Inflammatory macrophage treated with lipopolysaccharide for 4 hours (primary cell): ENCODE measurements around the gene GEMIN2.
"Not testable (repeated sequence)": the region's sequence is repeated elsewhere in the genome, so short reads cannot be mapped to it uniquely, and the experiment has no call there.

ENCODE experiments used
- DNase-seq: peaks from one replicate; pipeline ENCODE4 v3.0.0-alpha.2; 2020

Gene GEMIN2

GRCh38 chr14:39114073-39114838 is at the start of gene GEMIN2:
Gene GEMIN2 (plus strand): TSS chr14:39114323. CDS start chr14:39114339, 16 bp downstream.
- peak; percentile 97 for DNase-seq

- DNase-seq: not testable (repeated sequence)
Observed at GRCh38 chr14:39069169-39069805, 44.8 kb upstream of the GEMIN2 start.

- DNase-seq: no peak
Observed at GRCh38 chr14:39069923-39070322, 44.2 kb upstream of the GEMIN2 start.

GRCh38 chr14:39071096-39071495 is 43.0 kb upstream of the GEMIN2 start:
- no peak for DNase-seq

- no peak for DNase-seq
Observed at GRCh38 chr14:39080886-39081285, 33.2 kb upstream of the GEMIN2 start.

GRCh38 chr14:39083127-39083526 is 31.0 kb upstream of the GEMIN2 start:
- DNase-seq: no peak

- no peak for DNase-seq
Observed at GRCh38 chr14:39085933-39086332, 28.2 kb upstream of the GEMIN2 start.

GRCh38 chr14:39087493-39087892 is 26.6 kb upstream of the GEMIN2 start:
- DNase-seq: no peak

- no peak for DNase-seq
Observed at GRCh38 chr14:39090548-39091111, 23.5 kb upstream of the GEMIN2 start.

- DNase-seq: no peak
Observed at GRCh38 chr14:39091716-39092115, 22.4 kb upstream of the GEMIN2 start.

GRCh38 chr14:39094515-39094914 is 19.6 kb upstream of the GEMIN2 start:
- no peak for DNase-seq

- DNase-seq: peak; percentile 4
Observed at GRCh38 chr14:39097159-39097558, 17.0 kb upstream of the GEMIN2 start.

- DNase-seq: not testable (repeated sequence)
Observed at GRCh38 chr14:39099215-39099614, 14.9 kb upstream of the GEMIN2 start.

GRCh38 chr14:39099748-39100147 is 14.4 kb upstream of the GEMIN2 start:
- DNase-seq: no peak

GRCh38 chr14:39102265-39102968 is 11.7 kb upstream of the GEMIN2 start:
- DNase-seq: peak; percentile 4

- DNase-seq: peak; percentile 82
Observed at GRCh38 chr14:39102969-39103957, 10.9 kb upstream of the GEMIN2 start, which contains the start of gene SEC23A. Gene SEC23A (minus strand): TSS chr14:39103235. CDS start chr14:39096118, 7,117 bp downstream.

- DNase-seq: not testable (repeated sequence)
Observed at GRCh38 chr14:39104078-39104801, 9.9 kb upstream of the GEMIN2 start.

GRCh38 chr14:39107591-39107996 is 6.5 kb upstream of the GEMIN2 start:
- peak; percentile 5 for DNase-seq

- no peak for DNase-seq
Observed at GRCh38 chr14:39108791-39109190, 5.3 kb upstream of the GEMIN2 start.

GRCh38 chr14:39109893-39110715 is 4.0 kb upstream of the GEMIN2 start:
- no peak for DNase-seq
